HL-60 (cell line): ENCODE data around the gene TDRD3.

Experiments
- CTCF ChIP-seq: IDR thresholded peaks from one replicate; pipeline ENCODE4 v1.5.1; 2011; ENCODE audit warnings: low read length, control low read depth, inconsistent platforms; ENCODE audit not compliant: insufficient read depth
- GABPA ChIP-seq: IDR thresholded peaks from 2 replicates; pipeline ENCODE4 v1.6.1; 2012; ENCODE audit warnings: low read depth
- POLR2AphosphoS5 ChIP-seq: IDR thresholded peaks from 2 replicates; pipeline ENCODE4 v1.6.1; 2012; ENCODE audit warnings: low read depth
- REST ChIP-seq: IDR thresholded peaks from 2 replicates; pipeline ENCODE4 v1.6.1; 2012; ENCODE audit warnings: low read depth; ENCODE audit not compliant: insufficient replicate concordance

GRCh38 chr13:60427285-60427684 lies 30.3 kb downstream of the TDRD3 start:
- TF ChIP-seq GABPA, result no peak
- TF ChIP-seq CTCF, result no peak
- TF ChIP-seq REST, result no peak
- TF ChIP-seq POLR2AphosphoS5, result no peak
